Activated T-cell treated with anti-CD3 and anti-CD28 coated beads, Interleukin-2, amount 50 U/mL, for 72 hours (primary cell): ENCODE data around the gene PTGR2. TPM values are rescaled to one million over a fixed set of nuclear protein-coding genes. Genes with fewer than 3 reads are reported as not detected.
"Not testable (repeated sequence)": the region's sequence is repeated elsewhere in the genome, so short reads cannot be mapped to it uniquely, and the experiment has no call there.

ENCODE experiments used
- ATAC-seq, 2 donors: fragments of 150-1000 bp; cut with Tn5 transposase; replicated peaks in 1 of 2; 2 replicates each; pipeline ENCODE4 v1.10.0; 2021; ENCODE audit warnings: moderate library complexity in 2 of 2, mild to moderate bottlenecking in 1 of 2
- DNase-seq, 2 donors: peaks; one replicate each; pipeline ENCODE4 v3.0.0; 2021 to 2022; ENCODE audit warnings: mixed read lengths in 1 of 2
- H3K27ac Mint-ChIP-seq: one replicate; pipeline ENCODE4 v1.8.0; 2022; ENCODE audit warnings: mild to moderate bottlenecking, moderate library complexity, mixed read lengths
- H3K27me3 Mint-ChIP-seq: one replicate; pipeline ENCODE4 v1.8.0; 2022; ENCODE audit warnings: low read depth, mixed read lengths
- H3K36me3 Mint-ChIP-seq, 2 donors: one replicate each; pipeline ENCODE4 v1.8.0; 2022; ENCODE audit warnings: mixed read lengths in 2 of 2, mild to moderate bottlenecking in 1 of 2; ENCODE audit not compliant: insufficient read depth in 2 of 2
- H3K4me1 Mint-ChIP-seq: one replicate; pipeline ENCODE4 v1.8.0; 2022; ENCODE audit warnings: low read depth, mixed read lengths
- H3K4me3 Mint-ChIP-seq, 2 donors: one replicate each; pipeline ENCODE4 v1.8.0; 2022; ENCODE audit warnings: mild to moderate bottlenecking in 2 of 2, mixed read lengths in 2 of 2, moderate library complexity in 2 of 2
- H3K9me3 Mint-ChIP-seq, 2 donors: one replicate each; pipeline ENCODE4 v1.8.0; 2022; ENCODE audit warnings: mixed read lengths in 2 of 2
- total RNA-seq, 2 donors: library from RNA; stranded (reverse); gene quantifications; one replicate each; pipeline ENCODE4 v1.2.3, GENCODE V29; 2022

PTGR2 gene
- total RNA-seq, 2 donors from 2014 or later = 4.3 to 6.4 TPM

- no peaks in the 10 kb centered on the region for H3K9me3 Mint-ChIP-seq
- ATAC-seq (no peak), DNase-seq (no peak)
- no peak overlapping the region for H3K4me3 Mint-ChIP-seq
- H3K36me3 Mint-ChIP-seq = no peaks in the 10 kb centered on the region
- no peaks in the 10 kb centered on the region for H3K27me3 Mint-ChIP-seq
- no peak overlapping the region for H3K27ac Mint-ChIP-seq
- H3K4me1 Mint-ChIP-seq = no peaks in the 10 kb centered on the region
Measured at GRCh38 chr14:73879027-73879426, 27.4 kb downstream of the PTGR2 start.

GRCh38 chr14:73884438-73885190 lies 33.0 kb downstream of the PTGR2 start:
- Mint-ChIP-seq H3K4me1 (peaks cover 45% of the 10 kb centered on the region), H3K36me3 (peaks cover 3 to 16% of the 10 kb centered on the region in 2 donors), H3K27ac (peak overlapping the region; percentile 81), H3K27me3 (no peaks in the 10 kb centered on the region), H3K9me3 (no peaks in the 10 kb centered on the region), H3K4me3 (peak overlapping the region; percentile 97 to 98)
- no peak for DNase-seq
- no peak for ATAC-seq

- DNase-seq (peak; percentile 95), ATAC-seq (peak; percentile 99 to 100)
- Mint-ChIP-seq H3K9me3 (no peaks in the 10 kb centered on the region), H3K36me3 (peaks cover 3 to 16% of the 10 kb centered on the region in 2 donors), H3K27me3 (no peaks in the 10 kb centered on the region), H3K4me1 (peaks cover 49% of the 10 kb centered on the region), H3K4me3 (peak within 1 kb of the TSS; percentile 97 to 98), H3K27ac (peak within 1 kb of the TSS; percentile 100)
Measured at GRCh38 chr14:73886449-73887317, 35.1 kb downstream of the PTGR2 start, which contains the start of gene ZNF410. TSS of gene ZNF410 (plus strand) at chr14:73886859. CDS start at chr14:73892176, 5,317 bp downstream.

GRCh38 chr14:73887318-73887616 lies 35.6 kb downstream of the PTGR2 start:
- Mint-ChIP-seq H3K27ac (peak overlapping the region; percentile 100), H3K4me3 (peak overlapping the region; percentile 97 to 98), H3K27me3 (no peaks in the 10 kb centered on the region), H3K9me3 (no peaks in the 10 kb centered on the region), H3K4me1 (peaks cover 49% of the 10 kb centered on the region), H3K36me3 (peaks cover 4 to 16% of the 10 kb centered on the region in 2 donors)
- ATAC-seq = no peak
- DNase-seq = no peak

- DNase-seq (no peak), ATAC-seq (no peak)
- Mint-ChIP-seq H3K9me3 (no peaks in the 10 kb centered on the region), H3K4me1 (peaks cover 49% of the 10 kb centered on the region), H3K4me3 (peak overlapping the region; percentile 97 to 98), H3K27ac (peak overlapping the region; percentile 100), H3K27me3 (no peaks in the 10 kb centered on the region), H3K36me3 (peaks cover 4 to 16% of the 10 kb centered on the region in 2 donors)
Measured at GRCh38 chr14:73887694-73888459, 36.2 kb downstream of the PTGR2 start.

GRCh38 chr14:73888460-73888725 lies 36.8 kb downstream of the PTGR2 start:
- peaks cover 49% of the 10 kb centered on the region for H3K4me1 Mint-ChIP-seq
- peak overlapping the region; percentile 100 for H3K27ac Mint-ChIP-seq
- no peak for ATAC-seq
- no peak for DNase-seq
- H3K27me3 Mint-ChIP-seq = no peaks in the 10 kb centered on the region
- peak overlapping the region; percentile 97 to 98 for H3K4me3 Mint-ChIP-seq
- H3K9me3 Mint-ChIP-seq = no peaks in the 10 kb centered on the region
- H3K36me3 Mint-ChIP-seq = peaks cover 4 to 16% of the 10 kb centered on the region in 2 donors

GRCh38 chr14:73888971-73889370 lies 37.3 kb downstream of the PTGR2 start:
- no peak for ATAC-seq
- Mint-ChIP-seq H3K4me1 (peaks cover 49% of the 10 kb centered on the region), H3K9me3 (no peaks in the 10 kb centered on the region), H3K4me3 (peak overlapping the region; percentile 97 to 98), H3K27me3 (no peaks in the 10 kb centered on the region), H3K27ac (peak overlapping the region; percentile 100), H3K36me3 (peaks cover 8 to 21% of the 10 kb centered on the region in 2 donors)
- no peak for DNase-seq

- Mint-ChIP-seq H3K4me3 (peak overlapping the region; percentile 97 to 98), H3K27ac (peak overlapping the region; percentile 78), H3K27me3 (no peaks in the 10 kb centered on the region), H3K4me1 (peaks cover 48% of the 10 kb centered on the region), H3K36me3 (peaks cover 10 to 23% of the 10 kb centered on the region in 2 donors), H3K9me3 (no peaks in the 10 kb centered on the region)
- no peak for ATAC-seq
- DNase-seq = no peak
Measured at GRCh38 chr14:73889376-73889775, 37.7 kb downstream of the PTGR2 start.

GRCh38 chr14:73894180-73894687 lies 42.6 kb downstream of the PTGR2 start:
- peaks cover 20 to 27% of the 10 kb centered on the region in 2 donors for H3K36me3 Mint-ChIP-seq
- H3K9me3 Mint-ChIP-seq, ATAC-seq, H3K27ac Mint-ChIP-seq, H3K27me3 Mint-ChIP-seq, H3K4me3 Mint-ChIP-seq, DNase-seq: not testable (repeated sequence)
- peaks cover 17% of the 10 kb centered on the region for H3K4me1 Mint-ChIP-seq

GRCh38 chr14:73895939-73896338 lies 44.3 kb downstream of the PTGR2 start:
- no peaks in the 10 kb centered on the region for H3K9me3 Mint-ChIP-seq
- H3K27me3 Mint-ChIP-seq = no peaks in the 10 kb centered on the region
- H3K4me3 Mint-ChIP-seq = no peak overlapping the region
- no peak for DNase-seq
- H3K36me3 Mint-ChIP-seq = peaks cover 20 to 30% of the 10 kb centered on the region in 2 donors
- H3K27ac Mint-ChIP-seq = peak overlapping the region; percentile 94
- peaks cover 9% of the 10 kb centered on the region for H3K4me1 Mint-ChIP-seq
- no peak for ATAC-seq

- no peaks in the 10 kb centered on the region for H3K27me3 Mint-ChIP-seq
- H3K9me3 Mint-ChIP-seq = no peaks in the 10 kb centered on the region
- H3K27ac Mint-ChIP-seq = peak overlapping the region; percentile 94
Measured at GRCh38 chr14:73896521-73896920, 44.9 kb downstream of the PTGR2 start.

GRCh38 chr14:73903028-73903427 lies 51.4 kb downstream of the PTGR2 start:
- Mint-ChIP-seq H3K27ac (no peak overlapping the region), H3K9me3 (no peaks in the 10 kb centered on the region), H3K27me3 (no peaks in the 10 kb centered on the region), H3K4me1 (peaks cover 4% of the 10 kb centered on the region), H3K36me3 (peaks cover 3 to 31% of the 10 kb centered on the region in 2 donors), H3K4me3 (no peak overlapping the region)
- ATAC-seq (no peak), DNase-seq (no peak)

More at GRCh38 chr14:73896521-73896920, 44.9 kb downstream of the PTGR2 start:
- no peak for DNase-seq
- Mint-ChIP-seq H3K4me3 (peak overlapping the region in 1 of 2 donors; percentile 0), H3K36me3 (peaks cover 20 to 31% of the 10 kb centered on the region in 2 donors), H3K4me1 (peaks cover 9% of the 10 kb centered on the region)
- no peak for ATAC-seq
